Activated naive CD8-positive, alpha-beta T cell treated with anti-CD3 and anti-CD28 coated beads, Interleukin-2, amount 10 ng/mL, durations not matched to agents 7 days and 5 days (primary cell): Measurements from ENCODE around the gene POLL. TPM values are rescaled to one million over a fixed set of nuclear protein-coding genes. Genes with fewer than 3 reads are reported as not detected.
A peak's percentile ranks its signal among the peaks of the same experiment; 100 is the strongest.

Experiments
- ATAC-seq: fragments of 150-1000 bp; cut with Tn5 transposase; one replicate; pipeline ENCODE4 v1.10.0; 2021; ENCODE audit warnings: low read depth, moderate library complexity
- POLR2A ChIA-PET: fragments of 350-600 bp; sonication (Branson Sonifier 250); formaldehyde crosslinking; loops from one replicate; lab custom pipeline; 2021; ENCODE audit warnings: antibody characterized with exemption; lab: Charles Lee
- DNase-seq: peaks from one replicate; pipeline ENCODE4 v3.0.0; 2021
- H3K27ac Mint-ChIP-seq: one replicate; pipeline ENCODE4 v1.8.0; 2022; ENCODE audit warnings: mild to moderate bottlenecking, mixed read lengths
- H3K27me3 Mint-ChIP-seq: one replicate; pipeline ENCODE4 v1.8.0; 2022; ENCODE audit warnings: mild to moderate bottlenecking, moderate library complexity, mixed read lengths
- H3K36me3 Mint-ChIP-seq: one replicate; pipeline ENCODE4 v1.8.0; 2021; ENCODE audit warnings: mild to moderate bottlenecking, mixed read lengths
- H3K4me1 Mint-ChIP-seq: one replicate; pipeline ENCODE4 v1.8.0; 2021; ENCODE audit warnings: mixed read lengths
- H3K4me3 Mint-ChIP-seq: one replicate; pipeline ENCODE4 v1.8.0; 2022; ENCODE audit warnings: mild to moderate bottlenecking, moderate library complexity, mixed read lengths
- H3K9me3 Mint-ChIP-seq: one replicate; pipeline ENCODE4 v1.8.0; 2021; ENCODE audit warnings: mixed read lengths
- total RNA-seq, 2 experiments: library from RNA; stranded (reverse); gene quantifications; one replicate each; pipeline ENCODE4 v1.2.3, GENCODE V29; 2021

POLL gene
- total RNA-seq, 2 experiments from 2014 or later = 34.9 to 37.7 TPM

GRCh38 chr10:101575580-101576210 is 12.4 kb downstream of the POLL start:
- peaks cover 3% of the 10 kb centered on the region for H3K4me1 Mint-ChIP-seq
- H3K27me3 Mint-ChIP-seq = no peaks in the 10 kb centered on the region
- H3K36me3 Mint-ChIP-seq = no peaks in the 10 kb centered on the region
- no peaks in the 10 kb centered on the region for H3K9me3 Mint-ChIP-seq
- ATAC-seq = no peak
- POLR2A ChIA-PET = interaction anchor here (1.0 kb wide), 1 partner anchor 10 kb away, joined by 3 read pairs; no protein-coding TSS in a partner anchor
- no peak for DNase-seq
- peak overlapping the region; percentile 56 for H3K27ac Mint-ChIP-seq
- H3K4me3 Mint-ChIP-seq = no peak overlapping the region

- H3K27me3 Mint-ChIP-seq = no peaks in the 10 kb centered on the region
- H3K27ac Mint-ChIP-seq = no peak overlapping the region
- ATAC-seq (no peak), DNase-seq (no peak)
- POLR2A ChIA-PET = no interaction called here
- H3K4me3 Mint-ChIP-seq = no peak overlapping the region
- H3K9me3 Mint-ChIP-seq = no peaks in the 10 kb centered on the region
- H3K36me3 Mint-ChIP-seq = no peaks in the 10 kb centered on the region
- peaks cover 3% of the 10 kb centered on the region for H3K4me1 Mint-ChIP-seq
Measured at GRCh38 chr10:101575091-101575490, 13.0 kb downstream of the POLL start.

GRCh38 chr10:101573885-101574753 is 13.9 kb downstream of the POLL start:
- DNase-seq = no peak
- Mint-ChIP-seq H3K4me1 (peaks cover 7% of the 10 kb centered on the region), H3K36me3 (no peaks in the 10 kb centered on the region), H3K27ac (no peak overlapping the region), H3K9me3 (no peaks in the 10 kb centered on the region), H3K27me3 (peaks cover 8% of the 10 kb centered on the region), H3K4me3 (no peak overlapping the region)
- POLR2A ChIA-PET = interaction anchor here (1.6 kb wide), 1 partner anchor 14 kb away, joined by 4 read pairs; the partner anchor contains the start of genes DPCD and POLL
- ATAC-seq = no peak

- Mint-ChIP-seq H3K27ac (no peak overlapping the region), H3K4me3 (no peak overlapping the region), H3K9me3 (no peaks in the 10 kb centered on the region), H3K27me3 (peaks cover 21% of the 10 kb centered on the region), H3K36me3 (no peaks in the 10 kb centered on the region), H3K4me1 (peaks cover 7% of the 10 kb centered on the region)
- ATAC-seq = no peak
- DNase-seq = no peak
- POLR2A ChIA-PET = interaction anchor here (1.6 kb wide), 1 partner anchor 15 kb away, joined by 4 read pairs; the partner anchor contains the start of genes DPCD and POLL
Measured at GRCh38 chr10:101572785-101573184, 15.3 kb downstream of the POLL start.

- peaks cover 27% of the 10 kb centered on the region for H3K27me3 Mint-ChIP-seq
- H3K4me1 Mint-ChIP-seq = peaks cover 7% of the 10 kb centered on the region
- H3K4me3 Mint-ChIP-seq = no peak overlapping the region
- no peaks in the 10 kb centered on the region for H3K9me3 Mint-ChIP-seq
- POLR2A ChIA-PET = interaction anchor here (1.6 kb wide), 1 partner anchor 16 kb away, joined by 4 read pairs; the partner anchor contains the start of genes DPCD and POLL
- ATAC-seq (no peak), DNase-seq (no peak)
- no peak overlapping the region for H3K27ac Mint-ChIP-seq
- no peaks in the 10 kb centered on the region for H3K36me3 Mint-ChIP-seq
Measured at GRCh38 chr10:101572126-101572525, 15.9 kb downstream of the POLL start.

GRCh38 chr10:101571271-101571925 is 16.7 kb downstream of the POLL start:
- ATAC-seq (no peak), DNase-seq (no peak)
- POLR2A ChIA-PET = interaction anchor here (0.5 to 1.5 kb wide), 2 partner anchors 214 to 284 kb away, joined by 3 read pairs; no protein-coding TSS in a partner anchor
- peaks cover 32% of the 10 kb centered on the region for H3K27me3 Mint-ChIP-seq
- no peak overlapping the region for H3K4me3 Mint-ChIP-seq
- no peaks in the 10 kb centered on the region for H3K36me3 Mint-ChIP-seq
- H3K4me1 Mint-ChIP-seq = peaks cover 8% of the 10 kb centered on the region
- H3K9me3 Mint-ChIP-seq = no peaks in the 10 kb centered on the region
- no peak overlapping the region for H3K27ac Mint-ChIP-seq

GRCh38 chr10:101570428-101571270 is 17.4 kb downstream of the POLL start:
- DNase-seq = peak; percentile 40
- Mint-ChIP-seq H3K4me1 (peaks cover 10% of the 10 kb centered on the region), H3K36me3 (no peaks in the 10 kb centered on the region), H3K4me3 (peak overlapping the region; percentile 78), H3K27ac (no peak overlapping the region), H3K27me3 (peaks cover 39% of the 10 kb centered on the region), H3K9me3 (no peaks in the 10 kb centered on the region)
- ATAC-seq = peak; percentile 34
- POLR2A ChIA-PET = interaction anchor here (0.5 to 1.5 kb wide), 3 partner anchors 12 to 284 kb away, joined by 3 to 4 read pairs (median 3); no protein-coding TSS in a partner anchor

GRCh38 chr10:101569622-101570427 is 18.2 kb downstream of the POLL start:
- H3K9me3 Mint-ChIP-seq = no peaks in the 10 kb centered on the region
- DNase-seq (peak; percentile 92), ATAC-seq (peak; percentile 74)
- H3K36me3 Mint-ChIP-seq = no peaks in the 10 kb centered on the region
- peaks cover 47% of the 10 kb centered on the region for H3K27me3 Mint-ChIP-seq
- H3K27ac Mint-ChIP-seq = no peak overlapping the region
- POLR2A ChIA-PET = interaction anchor here (1.4 kb wide), 1 partner anchor 11 kb away, joined by 4 read pairs; no protein-coding TSS in a partner anchor
- H3K4me3 Mint-ChIP-seq = peak overlapping the region; percentile 78
- H3K4me1 Mint-ChIP-seq = peaks cover 10% of the 10 kb centered on the region

- H3K4me3 Mint-ChIP-seq = peak overlapping the region; percentile 78
- H3K9me3 Mint-ChIP-seq = no peaks in the 10 kb centered on the region
- POLR2A ChIA-PET = interaction anchor here (1.4 kb wide), 1 partner anchor 10 kb away, joined by 4 read pairs; no protein-coding TSS in a partner anchor
- peaks cover 51% of the 10 kb centered on the region for H3K27me3 Mint-ChIP-seq
- DNase-seq (no peak), ATAC-seq (no peak)
- peaks cover 10% of the 10 kb centered on the region for H3K4me1 Mint-ChIP-seq
- H3K27ac Mint-ChIP-seq = no peak overlapping the region
- H3K36me3 Mint-ChIP-seq = no peaks in the 10 kb centered on the region
Measured at GRCh38 chr10:101569323-101569621, 18.8 kb downstream of the POLL start.

- peak overlapping the region; percentile 6 for H3K4me3 Mint-ChIP-seq
- H3K27me3 Mint-ChIP-seq = peaks cover 57% of the 10 kb centered on the region
- ATAC-seq (no peak), DNase-seq (no peak)
- peaks cover 10% of the 10 kb centered on the region for H3K4me1 Mint-ChIP-seq
- no peaks in the 10 kb centered on the region for H3K36me3 Mint-ChIP-seq
- POLR2A ChIA-PET = no interaction called here
- no peak overlapping the region for H3K27ac Mint-ChIP-seq
- no peaks in the 10 kb centered on the region for H3K9me3 Mint-ChIP-seq
Measured at GRCh38 chr10:101568054-101568745, 19.9 kb downstream of the POLL start.

- POLR2A ChIA-PET = no interaction called here
- ATAC-seq (no peak), DNase-seq (no peak)
- H3K27ac Mint-ChIP-seq = no peak overlapping the region
- H3K9me3 Mint-ChIP-seq = no peaks in the 10 kb centered on the region
- H3K4me3 Mint-ChIP-seq = no peak overlapping the region
- peaks cover 57% of the 10 kb centered on the region for H3K27me3 Mint-ChIP-seq
- no peaks in the 10 kb centered on the region for H3K36me3 Mint-ChIP-seq
- peaks cover 10% of the 10 kb centered on the region for H3K4me1 Mint-ChIP-seq
Measured at GRCh38 chr10:101567165-101568006, 20.7 kb downstream of the POLL start.
